ENCODE data around the gene ZIK1. TPM values are rescaled to one million over a fixed set of nuclear protein-coding genes. Genes with fewer than 3 reads are reported as not detected.

ZIK1 gene
- total and polyA plus RNA-seq, 2 experiments from 2014 or later: 10.3 to 40.5 TPM

GRCh38 chr19:57632987-57633831, 49.3 kb downstream of the ZIK1 start, which contains the start of gene ZNF211:
ZNF211 (plus strand) TSS chr19:57633168; CDS start chr19:57633347, 179 bp downstream.
- peaks cover 12% of the 10 kb centered on the region for H3K36me3 ChIP-seq (ENCODE audit: insufficient read depth)
- peak within 1 kb of the TSS; percentile 66; the same call in 1 of the 2 replicates for H3K27ac Mint-ChIP-seq

More at GRCh38 chr19:57632987-57633831, 49.3 kb downstream of the ZIK1 start, which contains the start of gene ZNF211:
- H3K9me3 Mint-ChIP-seq: peaks cover 11% of the 10 kb centered on the region
- H2AFZ ChIP-seq: peak within 1 kb of the TSS; percentile 98
- peak; percentile 97 for ATAC-seq
- H3K4me3 ChIP-seq: peak within 1 kb of the TSS; percentile 98
- H3K27ac ChIP-seq (ENCODE audit: low read depth): no peak within 1 kb of the TSS
- no peaks in the 10 kb centered on the region for H3F3A ChIP-seq (replicated peaks; ENCODE audit: low read depth)
- H3K4me2 ChIP-seq: peak within 1 kb of the TSS; percentile 99
- peaks cover 33% of the 10 kb centered on the region for H3K36me3 Mint-ChIP-seq (ENCODE audit: low read depth)
- TF ChIP-seq EZH2phosphoT487 (IDR thresholded peaks at IDR 0.05; ENCODE audit: unreplicated experiment) (no peak), STAT1 (IDR thresholded peaks at IDR 0.05; ENCODE audit: unreplicated experiment) (no peak), ZNF114 (CRISPR knock-in tag; IDR thresholded peaks at IDR 0.05) (no peak), ZNF462 (CRISPR knock-in tag; IDR thresholded peaks at IDR 0.05) (no peak), CTCF (conservative IDR thresholded peaks at IDR 0.05; ENCODE audit: low read depth in 2 of 2) (peak in 1 of 2 experiments; percentile 8; a peak in 1 of 4 replicates), REST (IDR thresholded peaks at IDR 0.05; ENCODE audit: unreplicated experiment) (no peak), ZNF331 (CRISPR knock-in tag; IDR thresholded peaks at IDR 0.05; ENCODE audit: low read depth) (no peak), POLR2AphosphoS5 (IDR thresholded peaks at IDR 0.05; ENCODE audit: low read depth) (peak; percentile 82), JUNB (IDR thresholded peaks at IDR 0.05; ENCODE audit: unreplicated experiment) (no peak), EZH2 (IDR thresholded peaks at IDR 0.05; ENCODE audit: low read depth, unreplicated experiment) (no peak), NANOG (IDR thresholded peaks at IDR 0.05; ENCODE audit: borderline replicate concordance) (no peak), ETS1 (IDR thresholded peaks at IDR 0.05) (peak; percentile 83), CREB1 (CRISPR knock-in tag; IDR thresholded peaks at IDR 0.05; ENCODE audit: low read depth) (peak; percentile 77)
- peaks cover 6% of the 10 kb centered on the region; the same call in 1 of the 2 replicates for H3K9me2 ChIP-seq (ENCODE audit: insufficient read depth)
- peak; percentile 98 for DNase-seq (ENCODE audit: low spot score)
- peaks cover 7% of the 10 kb centered on the region for H3K4me1 ChIP-seq (ENCODE audit: insufficient read depth)
- H3K79me2 ChIP-seq (replicated peaks; ENCODE audit: insufficient read depth): peaks cover 9% of the 10 kb centered on the region; the same call in 1 of the 2 replicates
- peaks cover 5% of the 10 kb centered on the region for H3K27me3 Mint-ChIP-seq (ENCODE audit: insufficient read depth, low read depth, poor library complexity)
- H4K20me1 ChIP-seq (replicated peaks; ENCODE audit: insufficient read depth): no peaks in the 10 kb centered on the region
- H3K27me3 ChIP-seq (ENCODE audit: insufficient read depth): no peaks in the 10 kb centered on the region
- peaks cover 16% of the 10 kb centered on the region for H3K4me1 Mint-ChIP-seq
- peak within 1 kb of the TSS; percentile 84 for H3K4me3 Mint-ChIP-seq

All from GM23338 (cell line).